ENCODE measurements around the gene C10orf67.
"Not testable (repeated sequence)": the region's sequence is repeated elsewhere in the genome, so short reads cannot be mapped to it uniquely, and the experiment has no call there.

C10orf67 gene

DNA sequence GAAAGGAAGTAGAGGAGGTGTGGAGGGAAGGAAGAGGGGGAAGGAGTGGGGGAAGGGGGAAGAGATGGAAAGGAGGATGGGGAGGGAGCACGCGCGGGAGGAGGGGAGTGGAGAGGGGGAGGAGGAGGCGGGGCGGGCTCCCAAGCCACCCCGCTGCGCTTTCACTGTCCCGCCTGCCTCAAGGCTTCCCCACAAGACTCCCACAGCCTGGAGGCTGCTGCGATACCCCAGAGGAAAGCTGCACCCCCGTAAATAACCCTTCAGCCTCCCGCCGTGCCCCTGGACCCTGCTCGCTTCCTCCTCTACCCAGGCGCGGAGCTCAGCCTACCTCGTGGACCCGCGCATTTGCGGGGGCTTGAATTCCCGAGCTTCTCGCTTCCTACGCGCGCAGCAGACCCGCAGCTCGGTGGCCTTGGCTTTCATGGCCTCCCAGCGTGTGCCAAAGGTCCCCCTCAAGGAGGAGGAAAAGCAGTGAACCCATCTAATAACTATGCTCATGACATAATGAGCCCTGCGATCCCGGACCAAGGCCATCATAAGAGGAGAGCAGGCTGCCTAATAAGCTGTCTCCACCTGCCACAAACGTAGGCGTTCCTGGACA, at the start of gene C10orf67:
TSS of gene C10orf67 (minus strand) at position 557 of the 601 bp plus-strand sequence. CDS start at position 534, 23 bp downstream.
- DNase-seq, result peak; percentile 34 to 47

DNA sequence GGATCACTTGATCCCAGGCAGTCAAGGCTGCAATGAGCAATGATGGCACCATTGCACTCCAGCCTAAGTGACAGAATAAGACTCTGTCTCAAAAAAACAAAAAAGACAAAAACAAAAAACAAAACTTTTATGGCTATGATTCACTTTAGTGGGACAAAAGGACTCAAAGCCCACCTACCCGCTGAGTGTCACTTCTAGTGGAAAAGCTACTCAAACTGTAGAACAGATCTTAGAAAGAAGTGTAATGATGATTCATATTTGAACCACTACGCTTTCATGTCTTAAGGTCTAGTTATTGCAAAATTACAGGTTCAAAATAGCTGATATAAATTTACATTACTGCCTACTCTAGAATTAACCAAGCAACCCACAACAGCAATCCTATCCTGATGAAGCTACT, 47.2 kb upstream of the C10orf67 start:
- no peak for DNase-seq

DNA sequence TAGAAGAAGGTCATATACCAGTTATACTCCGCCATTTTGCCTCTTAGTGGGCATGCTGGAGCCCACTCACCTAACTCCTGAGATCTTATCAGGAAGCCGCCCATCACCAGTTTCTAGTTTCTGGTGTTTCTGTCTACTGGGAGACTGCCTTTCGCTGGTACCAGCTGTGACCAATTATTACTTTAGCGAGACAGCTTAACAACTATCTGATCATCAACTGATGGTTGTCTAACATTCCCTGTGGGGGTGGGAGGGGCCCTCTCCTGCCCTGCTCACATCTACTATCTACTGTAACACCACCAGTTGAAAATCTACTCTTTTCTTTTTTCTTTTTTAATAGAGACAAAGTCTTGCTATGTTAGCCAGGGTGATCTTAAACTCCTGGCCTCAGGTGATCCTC, 46.2 kb upstream of the C10orf67 start:
- DNase-seq, result no peak

DNA sequence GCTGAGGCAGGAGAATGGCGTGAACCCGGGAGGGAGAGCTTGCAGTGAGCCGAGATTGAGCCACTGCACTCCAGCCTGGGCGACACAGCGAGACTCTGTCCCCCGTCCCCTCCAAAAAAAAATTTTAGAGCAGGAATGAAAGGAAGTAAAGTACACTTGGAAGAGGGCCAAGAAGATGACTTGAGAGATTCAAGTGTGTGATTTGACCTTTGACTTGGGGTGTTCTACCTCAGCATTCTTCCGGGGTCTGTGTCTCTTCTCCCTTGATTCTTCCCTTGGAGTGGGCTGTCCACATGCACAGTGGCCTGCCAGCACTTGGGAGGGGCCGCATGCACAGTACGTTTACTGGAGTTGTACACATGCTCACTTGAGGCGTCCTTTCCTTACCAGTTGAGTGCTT, 45.8 kb upstream of the C10orf67 start:
- not testable (repeated sequence) for DNase-seq

- not testable (repeated sequence) for DNase-seq
Measured at GRCh38 chr10:23387516-23387915, 42.9 kb upstream of the C10orf67 start.

- no peak for DNase-seq
Measured at GRCh38 chr10:23386052-23386451, 41.5 kb upstream of the C10orf67 start.

- no peak for DNase-seq
Measured at GRCh38 chr10:23384364-23384763, 39.8 kb upstream of the C10orf67 start.

DNA sequence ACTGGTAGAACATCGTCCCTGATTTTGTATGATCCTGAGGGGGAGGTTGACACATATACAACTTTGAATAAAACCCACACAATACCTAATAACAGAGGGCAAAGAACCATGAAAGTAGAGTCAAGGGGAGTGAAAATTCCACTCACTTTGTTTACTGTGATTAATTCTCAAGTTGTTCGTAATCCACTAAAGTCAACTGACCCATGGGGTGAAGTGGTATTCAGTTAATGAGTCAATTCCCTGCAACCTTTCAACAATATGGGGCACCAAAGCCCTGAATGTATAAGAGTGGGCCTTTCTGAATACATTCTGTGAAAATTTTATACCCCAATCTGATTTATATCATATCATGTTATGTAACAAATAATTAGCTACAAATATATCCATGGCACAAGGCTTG, 39.0 kb upstream of the C10orf67 start:
- no peak for DNase-seq

GRCh38 chr10:23381298-23382040, 36.9 kb upstream of the C10orf67 start:
- no peak for DNase-seq

- DNase-seq, result no peak
Measured at GRCh38 chr10:23379686-23380085, 35.1 kb upstream of the C10orf67 start.

DNA sequence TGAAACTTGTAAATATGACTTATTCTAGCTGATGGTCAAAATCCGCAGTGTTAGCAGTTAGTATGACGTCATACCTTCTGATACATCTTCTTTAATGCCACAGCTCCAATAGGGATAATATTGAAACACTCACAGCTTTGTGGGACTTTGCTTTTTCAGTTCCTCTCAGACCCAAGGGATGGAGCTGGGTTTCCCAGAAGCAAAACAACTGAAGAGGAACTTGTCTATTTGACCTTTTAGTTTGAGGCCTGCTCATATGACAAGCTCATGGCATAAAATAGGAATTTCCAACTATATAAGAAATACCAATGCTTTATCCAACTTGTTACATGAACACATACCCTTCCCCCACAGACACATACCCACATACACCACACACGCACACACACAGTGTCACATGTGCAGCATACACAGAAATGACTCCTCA, 31.6 kb upstream of the C10orf67 start:
- DNase-seq, result no peak

DNA sequence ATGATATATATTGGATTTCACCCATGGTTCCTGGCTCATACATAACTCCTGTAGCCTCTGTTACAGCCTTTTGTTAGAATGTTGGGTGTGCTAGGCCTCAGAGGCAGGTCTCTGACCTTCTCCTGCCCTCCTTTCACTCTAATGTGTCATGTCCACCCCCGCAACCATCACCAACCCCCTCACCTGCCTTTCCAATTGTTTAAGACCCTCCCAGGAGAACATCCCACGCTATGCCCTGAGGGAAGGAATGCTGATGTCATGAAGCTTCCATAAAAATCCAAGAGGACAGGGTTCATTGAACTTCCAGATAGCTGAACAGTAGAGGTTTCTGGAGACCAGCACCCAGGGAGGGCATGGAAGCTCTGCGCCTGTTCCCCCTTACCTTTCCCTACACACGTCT, 30.8 kb upstream of the C10orf67 start:
- DNase-seq, result no peak

GRCh38 chr10:23373156-23373555, 28.6 kb upstream of the C10orf67 start:
- DNase-seq, result no peak

DNA sequence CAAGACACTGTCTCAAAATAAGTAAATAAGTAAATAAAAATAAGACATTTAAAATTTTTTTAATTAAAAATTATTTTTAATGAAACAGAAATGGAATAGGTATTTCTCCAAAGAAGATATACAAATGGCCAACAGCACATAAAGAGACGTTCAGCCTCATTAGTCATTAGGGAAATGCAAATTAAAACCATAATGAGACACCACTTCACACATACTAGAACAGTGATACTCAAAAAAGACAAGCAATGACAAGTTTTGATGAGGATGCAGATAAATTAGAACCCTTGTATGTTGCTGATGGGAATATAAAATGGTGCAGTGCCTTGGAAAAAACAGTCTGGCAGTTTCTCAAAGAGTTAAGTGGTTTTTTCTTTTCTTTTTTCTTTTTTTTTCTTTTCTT, 26.5 kb upstream of the C10orf67 start:
- no peak for DNase-seq

- DNase-seq, result no peak
Measured at GRCh38 chr10:23370106-23370505, 25.5 kb upstream of the C10orf67 start.

DNA sequence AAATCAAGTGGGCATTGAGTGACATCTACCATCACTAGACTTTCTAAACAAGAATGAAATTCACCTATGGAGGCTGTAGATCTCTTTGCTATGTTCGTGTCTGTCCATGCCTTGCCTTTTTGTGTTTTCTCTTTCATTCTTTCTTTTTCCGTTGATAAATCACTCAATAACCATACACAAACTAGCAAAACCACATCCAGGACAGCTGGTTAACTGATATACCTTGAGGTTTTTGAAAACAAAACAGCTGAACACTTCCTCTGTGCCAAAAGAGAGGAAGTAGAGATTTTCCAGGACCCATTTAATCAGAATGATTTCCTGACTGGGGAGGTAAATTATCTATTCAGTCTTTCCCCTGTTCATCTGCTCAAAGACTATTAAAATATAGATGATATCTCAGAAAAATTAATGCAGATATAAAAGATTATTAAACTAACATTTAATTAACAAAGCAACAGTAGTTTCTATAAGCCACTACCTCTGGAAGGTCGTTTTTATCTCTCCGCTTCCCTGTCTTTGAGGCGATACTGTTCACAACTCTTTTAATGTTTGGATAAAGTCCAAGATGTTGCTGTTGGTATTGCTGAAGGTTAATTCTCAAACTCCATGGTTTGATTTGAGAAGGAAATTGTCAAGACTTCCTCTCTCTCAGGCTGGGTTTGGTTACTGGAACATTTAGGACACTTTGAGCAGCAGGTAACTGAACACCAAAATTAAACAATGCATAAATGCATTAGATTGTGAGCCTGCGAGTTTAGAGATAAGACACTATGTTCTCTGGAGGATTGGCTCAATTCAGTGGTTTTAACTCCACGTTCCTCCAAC, 24.4 kb upstream of the C10orf67 start:
- DNase-seq, result no peak

DNA sequence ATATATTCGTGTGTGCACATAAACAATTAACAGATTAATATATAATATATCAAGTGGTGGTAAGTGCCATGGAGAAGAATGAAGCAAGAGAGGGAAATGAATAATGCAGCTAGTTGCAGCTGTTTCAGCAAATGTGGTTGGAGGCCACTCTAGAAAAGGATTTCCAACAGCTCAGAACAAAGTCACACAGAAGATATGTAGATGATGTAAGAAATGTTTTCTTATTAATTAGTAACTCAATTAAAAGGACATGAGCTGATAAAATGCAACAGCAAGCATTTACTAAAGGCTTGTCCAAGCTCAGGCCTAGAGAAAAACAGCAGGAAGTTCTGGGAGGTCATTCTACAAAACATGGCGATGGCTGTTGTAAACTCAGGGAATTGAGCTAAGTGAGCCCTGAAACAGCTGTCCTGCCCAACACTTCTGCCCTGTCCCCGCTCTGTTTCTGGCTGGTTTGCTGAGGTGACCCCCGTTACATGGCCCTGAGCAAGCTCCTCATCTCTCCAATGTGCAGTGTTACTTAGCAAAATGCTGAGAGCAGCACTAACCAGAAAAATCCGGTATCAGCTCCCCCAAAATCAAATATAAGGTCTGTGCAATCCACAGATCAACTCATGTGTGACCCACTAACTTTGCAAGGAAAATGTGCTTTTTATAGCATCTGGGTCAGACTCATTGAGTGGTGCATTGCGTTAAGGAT, 23.4 kb upstream of the C10orf67 start:
- no peak for DNase-seq

GRCh38 chr10:23365417-23366030, 20.9 kb upstream of the C10orf67 start:
- DNase-seq, result peak; percentile 19 to 22

- DNase-seq, result no peak
Measured at GRCh38 chr10:23364378-23364777, 19.8 kb upstream of the C10orf67 start.

GRCh38 chr10:23363793-23364135, 19.2 kb upstream of the C10orf67 start:
- DNase-seq, result no peak

DNA sequence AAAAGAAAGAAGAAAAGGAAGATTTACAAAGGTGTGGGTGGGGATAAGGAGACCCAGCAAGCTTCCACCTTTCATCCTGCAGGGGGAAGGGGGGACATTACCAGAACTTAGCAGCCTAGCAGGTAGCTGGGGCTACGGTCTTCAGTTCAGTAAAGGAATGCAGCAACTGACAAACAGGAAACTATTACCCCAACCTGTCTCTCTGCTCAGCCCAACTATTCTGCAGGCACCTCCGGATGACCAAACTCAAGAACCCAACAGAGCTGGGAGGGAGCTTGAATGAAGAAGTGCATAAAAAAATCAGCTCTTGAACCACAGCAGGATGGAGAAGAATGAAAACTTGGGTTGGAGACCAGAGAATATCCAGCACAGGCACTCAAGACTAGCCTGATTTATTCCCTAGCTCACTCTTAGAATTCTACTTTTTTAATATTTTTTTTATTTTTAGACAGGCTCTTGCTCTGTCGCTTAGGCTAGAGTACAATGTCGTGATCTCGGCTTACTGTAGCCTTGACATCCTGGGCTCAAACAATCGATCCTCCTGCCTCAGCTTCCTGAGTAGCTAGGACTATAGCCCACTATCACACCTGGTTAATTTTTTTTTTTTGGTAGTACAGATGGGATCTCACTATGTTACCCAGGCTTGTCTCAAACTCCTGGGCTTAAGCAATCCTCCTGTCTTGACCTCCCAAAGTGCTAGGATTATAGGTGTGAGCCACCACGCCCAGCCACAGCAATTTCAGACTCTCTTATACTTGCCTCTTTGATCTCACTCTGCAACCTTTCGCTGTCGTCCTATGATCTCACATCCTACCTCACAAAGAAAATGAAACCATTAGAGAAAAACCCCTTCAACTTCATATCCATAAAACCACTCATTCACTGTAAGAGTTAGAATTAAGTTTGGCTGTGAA, 18.5 kb upstream of the C10orf67 start:
- DNase-seq, result peak; percentile 48 to 51

All from activated CD4-positive, alpha-beta T cell treated with anti-CD3 and anti-CD28 coated beads for 4 hours (primary cell).